T-cell (primary cell): ENCODE data around the gene CSRP3. TPM values are rescaled to one million over a fixed set of nuclear protein-coding genes. Genes with fewer than 3 reads are reported as not detected.

Experiments used
- ATAC-seq, 4 experiments: fragments of 200-7000 bp in 3 of 4; fragments of 150-1000 bp in 1 of 4; cut with Tn5 transposase; replicated peaks in 1 of 4; 1 replicate in 3 of 4; 2 replicates in 1 of 4; pipeline ENCODE4 v1.10.0; 2021; ENCODE audit warnings: moderate library complexity in 3 of 4, mild to moderate bottlenecking in 2 of 4, moderate number of reproducible peaks in 1 of 4
- CTCF ChIA-PET, 2 donors: fragments of 300-600 bp; sonication (Branson Sonifier 250); formaldehyde crosslinking; loops; one replicate each; lab custom pipeline; 2022; ENCODE audit warnings: antibody characterized with exemption in 2 of 2; lab: Charles Lee
- POLR2A ChIA-PET, 2 donors: fragments of 300-600 bp; sonication (Branson Sonifier 250); formaldehyde crosslinking; loops; one replicate each; lab custom pipeline; 2022; ENCODE audit warnings: antibody characterized with exemption in 2 of 2; lab: Charles Lee
- DNase-seq, 35 experiments: peaks; one replicate each; pipeline versions ENCODE4 v3.0.0 to v3.0.0-alpha.2; 2013 to 2023
- H3K27ac ChIP-seq: one replicate; pipeline ENCODE4 v1.5.1; 2013; ENCODE audit warnings: low read length
- H3K27me3 ChIP-seq, 2 experiments: replicated peaks in 1 of 2; 1 replicate in 1 of 2; 2 replicates in 1 of 2; pipeline versions ENCODE4 v1.6.1 to v1.7.0; 2013; ENCODE audit warnings: low read length in 1 of 2, mixed read lengths in 1 of 2; ENCODE audit not compliant: control insufficient read depth in 2 of 2, insufficient read depth in 2 of 2; ENCODE audit errors: extremely low read depth in 1 of 2
- H3K36me3 ChIP-seq, 2 donors: 1 replicate in 1 of 2; 2 replicates in 1 of 2; pipeline versions ENCODE4 v1.6.1 to v1.7.0; 2013; ENCODE audit warnings: low read length in 1 of 2; ENCODE audit not compliant: control insufficient read depth in 2 of 2, insufficient read depth in 1 of 2; ENCODE audit errors: extremely low read depth in 1 of 2
- H3K4me1 ChIP-seq, 2 experiments: 1 replicate in 1 of 2; 2 replicates in 1 of 2; pipeline versions ENCODE4 v1.6.1 to v1.7.0; 2013; ENCODE audit warnings: low read length in 2 of 2, mixed read lengths in 1 of 2; ENCODE audit not compliant: insufficient read depth in 2 of 2, control insufficient read depth in 1 of 2; ENCODE audit errors: extremely low read depth in 1 of 2
- H3K4me3 ChIP-seq, 2 donors: 1 replicate in 1 of 2; 2 replicates in 1 of 2; pipeline versions ENCODE4 v1.5.1 to v1.7.0; 2013; ENCODE audit warnings: mild to moderate bottlenecking in 2 of 2, low read length in 1 of 2, moderate library complexity in 1 of 2; ENCODE audit not compliant: control insufficient read depth in 1 of 2; ENCODE audit errors: extremely low read depth in 1 of 2
- H3K9me3 ChIP-seq: 2 replicates; pipeline ENCODE4 v1.7.0; 2013
- H3K27ac Mint-ChIP-seq, 2 donors: one replicate each; pipeline ENCODE4 v1.8.0; 2020 to 2021; ENCODE audit warnings: mild to moderate bottlenecking in 2 of 2, mixed read lengths in 2 of 2
- H3K27me3 Mint-ChIP-seq, 2 donors: one replicate each; pipeline ENCODE4 v1.8.0; 2021 to 2022; ENCODE audit warnings: mixed read lengths in 2 of 2
- H3K36me3 Mint-ChIP-seq: one replicate; pipeline ENCODE4 v1.8.0; 2021; ENCODE audit warnings: mixed read lengths
- H3K4me1 Mint-ChIP-seq, 3 donors: one replicate each; pipeline ENCODE4 v1.8.0; 2020 to 2022; ENCODE audit warnings: mixed read lengths in 3 of 3, mild to moderate bottlenecking in 1 of 3
- H3K4me3 Mint-ChIP-seq, 3 donors: one replicate each; pipeline ENCODE4 v1.8.0; 2020 to 2022; ENCODE audit warnings: mild to moderate bottlenecking in 3 of 3, mixed read lengths in 3 of 3, moderate library complexity in 3 of 3
- H3K9me3 Mint-ChIP-seq, 3 donors: one replicate each; pipeline ENCODE4 v1.8.0; 2020 to 2022; ENCODE audit warnings: mixed read lengths in 3 of 3
- WGBS: methylation state at CpG from one replicate; pipeline ENCODE4 v1.1.5; 2013; ENCODE audit warnings: missing lambda C conversion rate; ENCODE audit not compliant: insufficient coverage; 5-methylcytosine and 5-hydroxymethylcytosine counted together
- total RNA-seq, 35 experiments: library from RNA in 6 of 35; stranded (reverse) in 6 of 35; fragments of 120-200 nt in 1 of 35; gene quantifications; one replicate each; pipeline versions ENCODE4 v1.2.1 to v1.2.4 and lab custom pipeline; 2013 to 2026

The CSRP3 gene
- total RNA-seq, 5 donors from 2014 or later (not counting 1 experiment from before 2014, with no cell fraction given), result not detected

DNA sequence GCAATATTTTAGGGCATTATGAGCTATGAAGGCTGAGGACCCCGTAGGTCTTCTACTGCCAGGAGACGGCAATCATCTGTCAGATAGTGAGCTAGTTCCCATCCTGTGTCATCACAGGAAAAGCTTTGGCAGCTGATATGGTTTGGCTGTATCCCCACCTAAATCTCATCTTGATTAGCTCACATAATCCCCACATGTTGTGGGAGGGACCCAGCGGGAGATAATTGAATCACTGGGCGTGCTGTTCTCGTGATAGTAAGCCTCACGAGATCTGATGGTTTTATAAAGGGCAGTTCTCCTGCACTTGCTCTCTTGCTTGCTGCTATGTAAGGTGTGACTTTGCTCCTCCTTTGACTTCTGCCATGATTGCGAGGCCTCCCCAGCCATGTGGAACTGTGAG lies 18.1 kb downstream of the CSRP3 start:
- DNase-seq (no peak), ATAC-seq (no peak)
- H3K4me1 ChIP-seq, result no peaks in the 10 kb centered on the region
- Mint-ChIP-seq H3K27me3 (no peaks in the 10 kb centered on the region), H3K9me3 (no peaks in the 10 kb centered on the region), H3K4me1 (no peaks in the 10 kb centered on the region), H3K4me3 (no peak overlapping the region), H3K36me3 (peaks cover 20% of the 10 kb centered on the region), H3K27ac (no peak overlapping the region)
- 100% methylated on average over 3 of the region's 7 CpGs for WGBS
- no peaks in the 10 kb centered on the region for H3K9me3 ChIP-seq
- H3K27ac ChIP-seq, result no peak overlapping the region
- H3K36me3 ChIP-seq, result no peaks in the 10 kb centered on the region
- ChIA-PET POLR2A (no interaction called here), CTCF (no interaction called here)
- H3K4me3 ChIP-seq, result no peak overlapping the region
- no peaks in the 10 kb centered on the region for H3K27me3 ChIP-seq

DNA sequence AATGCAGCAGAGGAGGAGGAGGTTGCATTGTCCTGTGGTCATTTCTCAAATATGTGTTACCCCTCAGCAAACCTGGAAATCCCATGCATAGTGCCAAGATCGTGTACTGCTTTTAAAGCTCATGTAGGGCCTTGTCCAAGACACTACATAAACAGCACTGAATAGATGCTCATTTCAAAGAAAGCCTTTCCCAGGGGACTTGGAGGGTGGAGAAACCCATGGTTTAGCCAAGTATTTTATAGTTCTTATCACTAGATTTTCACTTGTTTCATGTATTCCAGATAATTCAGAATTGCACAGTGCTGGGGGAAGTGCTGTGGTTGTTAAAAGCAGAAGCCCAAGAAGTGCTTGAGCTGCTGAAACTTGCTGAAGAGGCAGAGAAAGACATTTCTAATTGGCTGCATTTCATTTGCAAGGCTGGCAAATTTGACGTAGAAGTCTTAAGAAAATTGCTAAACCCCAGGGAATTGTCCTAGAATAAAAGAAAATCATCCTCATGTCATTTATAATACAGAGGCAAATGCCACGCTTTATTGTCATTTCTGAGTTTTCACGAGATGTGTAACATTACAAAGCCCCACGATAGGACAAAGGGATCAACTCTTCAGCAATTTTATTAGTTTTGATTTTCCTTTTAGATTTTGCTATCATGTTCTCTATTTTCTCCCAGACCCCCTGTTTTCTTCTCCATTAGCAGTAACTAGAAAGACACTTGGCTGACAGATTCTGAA lies 20.1 kb downstream of the CSRP3 start:
- Mint-ChIP-seq H3K9me3 (no peaks in the 10 kb centered on the region), H3K27ac (no peak overlapping the region), H3K4me1 (no peaks in the 10 kb centered on the region), H3K4me3 (no peak overlapping the region), H3K27me3 (no peaks in the 10 kb centered on the region), H3K36me3 (peaks cover 25% of the 10 kb centered on the region)
- no peaks in the 10 kb centered on the region for H3K9me3 ChIP-seq
- no peak overlapping the region for H3K27ac ChIP-seq
- WGBS, result no CpG with 5 or more reads among the region's 5 CpGs
- POLR2A ChIA-PET, result no interaction called here
- DNase-seq (no peak), ATAC-seq (no peak)
- H3K27me3 ChIP-seq, result no peaks in the 10 kb centered on the region
- no peaks in the 10 kb centered on the region for H3K4me1 ChIP-seq
- CTCF ChIA-PET, result no interaction called here
- peaks cover 0 to 4% of the 10 kb centered on the region in 2 donors for H3K36me3 ChIP-seq
- no peak overlapping the region for H3K4me3 ChIP-seq

DNA sequence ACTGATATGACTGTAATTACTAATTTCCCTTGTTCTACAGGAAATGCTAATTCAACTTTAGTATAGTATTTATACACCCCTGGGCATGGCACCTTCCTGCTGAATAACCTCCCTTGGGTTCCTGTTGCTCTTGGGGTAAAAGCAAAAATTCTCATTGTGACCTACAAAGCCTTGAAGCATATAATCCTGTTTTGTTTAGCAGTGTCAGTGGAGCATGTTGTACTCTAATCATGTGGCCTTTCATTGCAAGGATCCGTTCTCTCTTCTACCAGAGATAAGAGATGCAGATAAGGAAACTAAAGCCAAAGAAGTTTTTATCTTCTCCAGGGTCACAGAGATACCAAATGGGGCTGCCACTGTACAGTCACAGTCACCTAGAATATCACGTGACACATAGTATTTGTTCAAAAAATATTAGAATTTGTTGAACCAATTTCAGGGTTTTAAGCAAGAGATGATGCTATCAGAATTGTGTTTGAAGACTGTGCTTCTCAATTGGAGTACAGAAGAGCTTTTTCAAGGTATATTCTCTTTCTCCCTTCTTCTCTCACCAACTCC lies 25.1 kb downstream of the CSRP3 start:
- H3K27me3 ChIP-seq, result no peaks in the 10 kb centered on the region
- Mint-ChIP-seq H3K4me1 (no peaks in the 10 kb centered on the region), H3K27ac (no peak overlapping the region), H3K9me3 (no peaks in the 10 kb centered on the region), H3K4me3 (no peak overlapping the region), H3K27me3 (no peaks in the 10 kb centered on the region), H3K36me3 (peaks cover 46% of the 10 kb centered on the region)
- ATAC-seq (no peak), DNase-seq (no peak)
- no peaks in the 10 kb centered on the region for H3K9me3 ChIP-seq
- ChIA-PET POLR2A (no interaction called here), CTCF (no interaction called here)
- H3K4me1 ChIP-seq, result no peaks in the 10 kb centered on the region
- no peak overlapping the region for H3K4me3 ChIP-seq
- peaks cover 4 to 35% of the 10 kb centered on the region in 2 donors for H3K36me3 ChIP-seq
- WGBS, result no CpG with 5 or more reads among the region's 2 CpGs
- no peak overlapping the region for H3K27ac ChIP-seq

- no peak overlapping the region for H3K27ac Mint-ChIP-seq
Observed at GRCh38 chr11:19173964-19174638, 27.7 kb downstream of the CSRP3 start.

GRCh38 chr11:19173004-19173689 lies 28.6 kb downstream of the CSRP3 start:
- WGBS, result 96% methylated on average over 7 of the region's 9 CpGs
- ATAC-seq, result no peak

More at GRCh38 chr11:19173964-19174638, 27.7 kb downstream of the CSRP3 start:
- H3K36me3 Mint-ChIP-seq, result peaks cover 61% of the 10 kb centered on the region
- H3K4me1 Mint-ChIP-seq, result no peaks in the 10 kb centered on the region
- CTCF ChIA-PET, result interaction anchor here in 1 of 2 donors (1.1 kb wide), 1 partner anchor 98 kb away, joined by 3 read pairs; no protein-coding TSS in a partner anchor
- Histone ChIP-seq H3K27ac (no peak overlapping the region), H3K27me3 (no peaks in the 10 kb centered on the region), H3K9me3 (no peaks in the 10 kb centered on the region), H3K4me3 (no peak overlapping the region), H3K4me1 (no peaks in the 10 kb centered on the region), H3K36me3 (peaks cover 4 to 44% of the 10 kb centered on the region in 2 donors)
- ATAC-seq (no peak), DNase-seq (no peak)
- no peak overlapping the region for H3K4me3 Mint-ChIP-seq
- H3K9me3 Mint-ChIP-seq, result no peaks in the 10 kb centered on the region
- 97% methylated on average over 3 of the region's 7 CpGs for WGBS
- H3K27me3 Mint-ChIP-seq, result no peaks in the 10 kb centered on the region
- POLR2A ChIA-PET, result no interaction called here

GRCh38 chr11:19168090-19168489 lies 33.7 kb downstream of the CSRP3 start:
- ATAC-seq, result no peak
- no peaks in the 10 kb centered on the region for H3K4me1 Mint-ChIP-seq
- WGBS, result 100% methylated on average over 1 of the region's 2 CpGs
- no peak overlapping the region for H3K27ac Mint-ChIP-seq
- Histone ChIP-seq H3K27me3 (no peaks in the 10 kb centered on the region), H3K27ac (no peak overlapping the region), H3K9me3 (no peaks in the 10 kb centered on the region), H3K4me1 (no peaks in the 10 kb centered on the region), H3K36me3 (peaks cover 4 to 56% of the 10 kb centered on the region in 2 donors), H3K4me3 (no peak overlapping the region)
- H3K9me3 Mint-ChIP-seq, result no peaks in the 10 kb centered on the region
- no peaks in the 10 kb centered on the region for H3K27me3 Mint-ChIP-seq
- H3K4me3 Mint-ChIP-seq, result no peak overlapping the region
- ChIA-PET CTCF (interaction anchor here in 1 of 2 donors (0.9 kb wide), 1 partner anchor 92 kb away, joined by 4 read pairs; no protein-coding TSS in a partner anchor), POLR2A (no interaction called here)
- H3K36me3 Mint-ChIP-seq, result peaks cover 83% of the 10 kb centered on the region
- no peak for DNase-seq

More at GRCh38 chr11:19173004-19173689, 28.6 kb downstream of the CSRP3 start:
- Mint-ChIP-seq H3K4me3 (no peak overlapping the region), H3K4me1 (no peaks in the 10 kb centered on the region), H3K36me3 (peaks cover 70% of the 10 kb centered on the region), H3K27me3 (no peaks in the 10 kb centered on the region), H3K27ac (no peak overlapping the region), H3K9me3 (no peaks in the 10 kb centered on the region)
- H3K4me1 ChIP-seq, result no peaks in the 10 kb centered on the region
- POLR2A ChIA-PET, result no interaction called here
- no peaks in the 10 kb centered on the region for H3K9me3 ChIP-seq
- DNase-seq, result no peak
- H3K27ac ChIP-seq, result no peak overlapping the region
- H3K36me3 ChIP-seq, result peaks cover 4 to 47% of the 10 kb centered on the region in 2 donors
- no peak overlapping the region for H3K4me3 ChIP-seq
- no peaks in the 10 kb centered on the region for H3K27me3 ChIP-seq
- CTCF ChIA-PET, result no interaction called here
